ENCODE measurements around the gene ZFX.

Gene ZFX

DNA sequence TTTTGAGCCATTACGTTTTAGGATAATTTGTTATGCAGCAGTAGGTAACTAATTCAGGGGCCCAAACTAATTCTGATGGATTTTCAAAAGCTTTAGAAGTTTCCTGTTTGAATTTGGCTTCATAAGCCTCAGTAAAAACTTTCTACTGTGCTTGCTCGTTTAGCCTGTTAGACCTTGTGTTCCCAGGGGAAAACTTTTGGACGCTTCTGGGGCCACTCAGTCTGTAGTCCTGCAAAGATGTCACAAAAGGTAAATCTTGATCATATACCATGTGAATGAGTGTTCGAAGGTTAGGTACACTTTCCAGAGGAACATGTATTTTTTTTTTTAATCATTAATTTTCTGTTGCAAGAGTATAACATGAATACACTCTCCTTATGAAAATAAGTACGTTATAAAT is 93.7 kb downstream of the ZFX start:
- Histone ChIP-seq H3K4me1 (ENCODE audit: insufficient read depth, low read length, poor library complexity, severe bottlenecking) (peaks cover 4% of the 10 kb centered on the region), H3K9ac (ENCODE audit: low read depth, low read length, poor library complexity, severe bottlenecking) (no peak overlapping the region)

DNA sequence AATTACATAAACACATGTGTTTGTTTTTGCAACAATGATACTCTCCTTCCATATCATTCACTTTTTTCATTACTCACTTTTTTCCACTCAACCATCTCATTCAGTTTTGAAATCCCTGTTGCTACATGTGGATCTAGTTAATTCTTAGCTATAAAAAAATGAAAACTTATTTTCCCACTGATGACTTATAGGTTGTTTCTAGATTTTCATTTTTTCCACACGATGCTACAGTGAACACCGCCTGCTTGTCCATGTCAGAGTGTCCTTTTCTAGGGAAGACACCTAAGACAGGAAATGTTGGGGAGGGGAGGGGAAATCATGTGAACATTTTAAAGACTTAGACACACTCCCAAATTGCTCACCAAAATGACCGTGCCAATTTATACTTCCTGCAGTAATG is 94.2 kb downstream of the ZFX start:
- no peaks in the 10 kb centered on the region for H4K20me1 ChIP-seq (ENCODE audit: insufficient read depth, low read length, poor library complexity, severe bottlenecking)
- no peak overlapping the region for H2AFZ ChIP-seq (ENCODE audit: low read length)
- no peaks in the 10 kb centered on the region for H3K9me2 ChIP-seq (replicated peaks; ENCODE audit: low read depth, low read length)
- no peaks in the 10 kb centered on the region for H3K79me2 ChIP-seq (ENCODE audit: insufficient read depth, low read length)
- no peak overlapping the region for H3K4me3 ChIP-seq (ENCODE audit: low read length, poor library complexity, severe bottlenecking)
- H3F3A ChIP-seq (ENCODE audit: low read depth) = no peaks in the 10 kb centered on the region
- no peak overlapping the region for H3K9ac ChIP-seq (ENCODE audit: low read depth, low read length, poor library complexity, severe bottlenecking)
- peaks cover 4% of the 10 kb centered on the region for H3K4me1 ChIP-seq (ENCODE audit: insufficient read depth, low read length, poor library complexity, severe bottlenecking)
- peak overlapping the region; percentile 14 for H3K4me2 ChIP-seq (ENCODE audit: low read depth, low read length, poor library complexity, severe bottlenecking)
- H3K27me3 ChIP-seq (ENCODE audit: insufficient read depth, low read length, poor library complexity, severe bottlenecking) = no peaks in the 10 kb centered on the region
- no peaks in the 10 kb centered on the region for H3K9me3 ChIP-seq (ENCODE audit: insufficient read depth, low read depth, low read length)
- H3K36me3 ChIP-seq (ENCODE audit: insufficient read depth, low read length) = no peaks in the 10 kb centered on the region
- TF ChIP-seq, protein P1, sequence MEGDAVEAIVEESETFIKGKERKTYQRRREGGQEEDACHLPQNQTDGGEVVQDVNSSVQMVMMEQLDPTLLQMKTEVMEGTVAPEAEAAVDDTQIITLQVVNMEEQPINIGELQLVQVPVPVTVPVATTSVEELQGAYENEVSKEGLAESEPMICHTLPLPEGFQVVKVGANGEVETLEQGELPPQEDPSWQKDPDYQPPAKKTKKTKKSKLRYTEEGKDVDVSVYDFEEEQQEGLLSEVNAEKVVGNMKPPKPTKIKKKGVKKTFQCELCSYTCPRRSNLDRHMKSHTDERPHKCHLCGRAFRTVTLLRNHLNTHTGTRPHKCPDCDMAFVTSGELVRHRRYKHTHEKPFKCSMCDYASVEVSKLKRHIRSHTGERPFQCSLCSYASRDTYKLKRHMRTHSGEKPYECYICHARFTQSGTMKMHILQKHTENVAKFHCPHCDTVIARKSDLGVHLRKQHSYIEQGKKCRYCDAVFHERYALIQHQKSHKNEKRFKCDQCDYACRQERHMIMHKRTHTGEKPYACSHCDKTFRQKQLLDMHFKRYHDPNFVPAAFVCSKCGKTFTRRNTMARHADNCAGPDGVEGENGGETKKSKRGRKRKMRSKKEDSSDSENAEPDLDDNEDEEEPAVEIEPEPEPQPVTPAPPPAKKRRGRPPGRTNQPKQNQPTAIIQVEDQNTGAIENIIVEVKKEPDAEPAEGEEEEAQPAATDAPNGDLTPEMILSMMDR (conservative IDR thresholded peaks at IDR 0.05; ENCODE audit: low read length) = no peak
- TF ChIP-seq EZH2phosphoT487 (IDR thresholded peaks at IDR 0.05; ENCODE audit: borderline replicate concordance) = no peak

More for the DNA sequence above, 93.7 kb downstream of the ZFX start:
- TF ChIP-seq, protein P1 (conservative IDR thresholded peaks at IDR 0.05; ENCODE audit: low read length) = no peak
- no peak for TF ChIP-seq EZH2phosphoT487 (IDR thresholded peaks at IDR 0.05; ENCODE audit: borderline replicate concordance)
- H3K27me3 ChIP-seq (ENCODE audit: insufficient read depth, low read length, poor library complexity, severe bottlenecking) = no peaks in the 10 kb centered on the region
- H2AFZ ChIP-seq (ENCODE audit: low read length) = no peak overlapping the region
- H3K9me2 ChIP-seq (replicated peaks; ENCODE audit: low read depth, low read length) = no peaks in the 10 kb centered on the region
- no peak overlapping the region for H3K4me3 ChIP-seq (ENCODE audit: low read length, poor library complexity, severe bottlenecking)
- no peaks in the 10 kb centered on the region for H4K20me1 ChIP-seq (ENCODE audit: insufficient read depth, low read length, poor library complexity, severe bottlenecking)
- no peak overlapping the region for H3K4me2 ChIP-seq (ENCODE audit: low read depth, low read length, poor library complexity, severe bottlenecking)
- H3K79me2 ChIP-seq (ENCODE audit: insufficient read depth, low read length) = no peaks in the 10 kb centered on the region
- H3F3A ChIP-seq (ENCODE audit: low read depth) = no peaks in the 10 kb centered on the region
- H3K36me3 ChIP-seq (ENCODE audit: insufficient read depth, low read length) = no peaks in the 10 kb centered on the region
- H3K9me3 ChIP-seq (ENCODE audit: insufficient read depth, low read depth, low read length) = no peaks in the 10 kb centered on the region

DNA sequence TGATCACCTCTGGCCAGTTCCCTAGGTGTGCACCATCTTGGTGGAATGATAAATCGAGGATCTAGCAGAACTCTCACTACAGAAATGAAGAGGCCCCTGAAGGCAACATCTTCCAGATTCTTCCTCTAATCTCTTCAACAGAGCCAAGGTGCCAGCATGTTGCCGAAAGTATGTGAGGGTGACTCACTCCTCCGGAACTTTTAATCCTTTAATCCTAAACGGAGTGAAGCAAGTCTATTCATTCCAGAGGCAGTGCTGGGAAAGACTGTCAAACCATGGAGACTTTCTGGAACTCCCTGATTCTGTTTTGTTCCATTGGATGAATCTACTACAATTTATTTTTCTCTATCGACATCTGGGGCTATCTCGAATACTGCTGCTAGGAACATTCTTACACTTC is 95.7 kb downstream of the ZFX start:
- Histone ChIP-seq H3K9me2 (replicated peaks; ENCODE audit: low read depth, low read length) (no peaks in the 10 kb centered on the region), H3K27me3 (ENCODE audit: insufficient read depth, low read length, poor library complexity, severe bottlenecking) (no peaks in the 10 kb centered on the region), H3K9ac (ENCODE audit: low read depth, low read length, poor library complexity, severe bottlenecking) (no peak overlapping the region), H3F3A (ENCODE audit: low read depth) (no peaks in the 10 kb centered on the region), H4K20me1 (ENCODE audit: insufficient read depth, low read length, poor library complexity, severe bottlenecking) (no peaks in the 10 kb centered on the region), H3K36me3 (ENCODE audit: insufficient read depth, low read length) (no peaks in the 10 kb centered on the region), H3K79me2 (ENCODE audit: insufficient read depth, low read length) (no peaks in the 10 kb centered on the region), H3K9me3 (ENCODE audit: insufficient read depth, low read depth, low read length) (no peaks in the 10 kb centered on the region), H3K4me1 (ENCODE audit: insufficient read depth, low read length, poor library complexity, severe bottlenecking) (peaks cover 4% of the 10 kb centered on the region), H3K4me2 (ENCODE audit: low read depth, low read length, poor library complexity, severe bottlenecking) (no peak overlapping the region), H3K4me3 (ENCODE audit: low read length, poor library complexity, severe bottlenecking) (no peak overlapping the region), H2AFZ (ENCODE audit: low read length) (no peak overlapping the region)
- no peak for TF ChIP-seq EZH2phosphoT487 (IDR thresholded peaks at IDR 0.05; ENCODE audit: borderline replicate concordance)
- TF ChIP-seq, protein P1 (conservative IDR thresholded peaks at IDR 0.05; ENCODE audit: low read length) = no peak

Data from Loucy (cell line).